Endodermal cell (in vitro differentiated cells): ENCODE results near the gene DNM3. TPM values are rescaled to one million over a fixed set of nuclear protein-coding genes. Genes with fewer than 3 reads are reported as not detected.
"Not testable (repeated sequence)": the region's sequence is repeated elsewhere in the genome, so short reads cannot be mapped to it uniquely, and the experiment has no call there.

ENCODE experiments used
- DNase-seq: peaks from one replicate; pipeline ENCODE4 v3.0.0-alpha.2; 2017
- H3K27ac ChIP-seq: 2 replicates; pipeline ENCODE4 v1.5.1; 2013; ENCODE audit warnings: mild to moderate bottlenecking, low read depth, low read length, moderate library complexity
- H3K27me3 ChIP-seq: 2 replicates; pipeline ENCODE4 v1.6.1; 2013; ENCODE audit warnings: mild to moderate bottlenecking, low read length, moderate library complexity; ENCODE audit not compliant: insufficient read depth, control insufficient read depth, poor library complexity, severe bottlenecking
- H3K36me3 ChIP-seq: 2 replicates; pipeline ENCODE4 v1.7.0; 2013; ENCODE audit warnings: mild to moderate bottlenecking, low read length, moderate library complexity; ENCODE audit not compliant: control insufficient read depth, insufficient read depth
- H3K4me1 ChIP-seq: one replicate; pipeline ENCODE4 v1.7.0; 2013; ENCODE audit warnings: low read length; ENCODE audit not compliant: control insufficient read depth, insufficient read depth
- H3K4me3 ChIP-seq: 2 replicates; pipeline ENCODE4 v1.5.1; 2013; ENCODE audit warnings: mild to moderate bottlenecking, low read length, moderate library complexity
- H3K9ac ChIP-seq: 2 replicates; pipeline ENCODE4 v1.6.1; 2013; ENCODE audit warnings: mild to moderate bottlenecking, low read length, moderate library complexity; ENCODE audit not compliant: poor library complexity, severe bottlenecking; ENCODE audit errors: extremely low read depth
- H3K9me3 ChIP-seq: 2 replicates; pipeline ENCODE4 v1.6.1; 2013; ENCODE audit warnings: mild to moderate bottlenecking, low read length, moderate library complexity; ENCODE audit not compliant: control insufficient read depth
- H3K27ac Mint-ChIP-seq: 2 replicates; pipeline ENCODE4 v1.8.0; 2020; ENCODE audit warnings: mixed read lengths
- H3K27me3 Mint-ChIP-seq: 2 replicates; pipeline ENCODE4 v1.8.0; 2021; ENCODE audit warnings: mild to moderate bottlenecking, mixed read lengths; ENCODE audit not compliant: insufficient read depth
- H3K36me3 Mint-ChIP-seq: 2 replicates; pipeline ENCODE4 v1.8.0; 2020; ENCODE audit warnings: low read depth, mixed read lengths
- H3K4me1 Mint-ChIP-seq: 2 replicates; pipeline ENCODE4 v1.8.0; 2020; ENCODE audit warnings: mixed read lengths
- H3K4me3 Mint-ChIP-seq: 2 replicates; pipeline ENCODE4 v1.8.0; 2020; ENCODE audit warnings: mild to moderate bottlenecking, moderate library complexity, mixed read lengths
- H3K9me3 Mint-ChIP-seq: 2 replicates; pipeline ENCODE4 v1.8.0; 2020; ENCODE audit warnings: mild to moderate bottlenecking, mixed read lengths
- WGBS, 2 experiments: methylation state at CpG; one replicate each; pipeline versions ENCODE4 v1.1.5 to v1.1.7; 2013; ENCODE audit warnings: missing lambda C conversion rate in 2 of 2, mixed read lengths in 1 of 2; ENCODE audit not compliant: insufficient coverage in 1 of 2, insufficient read length in 1 of 2; 5-methylcytosine and 5-hydroxymethylcytosine counted together
- total RNA-seq, 2 donors: library from RNA; stranded (reverse); fragmentation: NEBNext Ultra II Directional in 1 of 2; extraction: Animal tissue kit (Norgen Biotek cat#: 25700) in 1 of 2; gene quantifications; 2 replicates in 1 of 2; 3 replicates in 1 of 2; pipeline ENCODE4 v1.2.1, GENCODE V29; 2021
- TF ChIP-seq, protein P1 (sequence below): fragments of 200-600 bp; sonication (generic); conservative IDR thresholded peaks from 2 replicates; pipeline ENCODE4 v1.5.0; 2021; ENCODE audit warnings: antibody characterized with exemption, mild to moderate bottlenecking

Gene DNM3
- total RNA-seq, 2 donors from 2014 or later: 0.53 to 1.8 TPM

DNA sequence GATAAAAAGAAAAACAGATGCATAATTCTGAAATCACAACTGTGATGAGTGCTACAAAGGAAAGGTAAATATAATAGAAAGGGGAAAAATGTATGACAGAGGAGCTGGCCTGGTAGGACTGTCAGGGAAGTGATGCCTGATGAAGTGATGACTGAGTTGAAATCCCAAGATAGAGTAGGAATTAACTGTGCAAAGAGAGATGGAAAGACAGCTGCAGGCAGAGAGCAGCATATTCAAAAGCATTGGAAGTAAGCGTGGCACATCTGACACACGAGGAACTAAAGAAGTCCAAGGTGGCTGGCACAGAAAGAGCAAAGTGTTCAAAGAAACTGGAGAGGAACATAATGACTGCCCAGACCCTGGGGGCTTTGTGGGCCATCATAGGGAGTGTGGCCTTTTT is 457.6 kb downstream of the DNM3 start:
- Histone ChIP-seq H3K9me3 (peaks cover 11% of the 10 kb centered on the region), H3K4me3 (no peak overlapping the region), H3K4me1 (no peaks in the 10 kb centered on the region), H3K36me3 (no peaks in the 10 kb centered on the region), H3K27me3 (no peaks in the 10 kb centered on the region), H3K9ac (no peak overlapping the region), H3K27ac (no peak overlapping the region)
- H3K27me3 Mint-ChIP-seq: no peaks in the 10 kb centered on the region
- no peak overlapping the region for H3K27ac Mint-ChIP-seq
- no peaks in the 10 kb centered on the region for H3K4me1 Mint-ChIP-seq
- no peak overlapping the region for H3K4me3 Mint-ChIP-seq
- H3K9me3 Mint-ChIP-seq: peaks cover 28% of the 10 kb centered on the region
- H3K36me3 Mint-ChIP-seq: no peaks in the 10 kb centered on the region
- TF ChIP-seq, protein P1, sequence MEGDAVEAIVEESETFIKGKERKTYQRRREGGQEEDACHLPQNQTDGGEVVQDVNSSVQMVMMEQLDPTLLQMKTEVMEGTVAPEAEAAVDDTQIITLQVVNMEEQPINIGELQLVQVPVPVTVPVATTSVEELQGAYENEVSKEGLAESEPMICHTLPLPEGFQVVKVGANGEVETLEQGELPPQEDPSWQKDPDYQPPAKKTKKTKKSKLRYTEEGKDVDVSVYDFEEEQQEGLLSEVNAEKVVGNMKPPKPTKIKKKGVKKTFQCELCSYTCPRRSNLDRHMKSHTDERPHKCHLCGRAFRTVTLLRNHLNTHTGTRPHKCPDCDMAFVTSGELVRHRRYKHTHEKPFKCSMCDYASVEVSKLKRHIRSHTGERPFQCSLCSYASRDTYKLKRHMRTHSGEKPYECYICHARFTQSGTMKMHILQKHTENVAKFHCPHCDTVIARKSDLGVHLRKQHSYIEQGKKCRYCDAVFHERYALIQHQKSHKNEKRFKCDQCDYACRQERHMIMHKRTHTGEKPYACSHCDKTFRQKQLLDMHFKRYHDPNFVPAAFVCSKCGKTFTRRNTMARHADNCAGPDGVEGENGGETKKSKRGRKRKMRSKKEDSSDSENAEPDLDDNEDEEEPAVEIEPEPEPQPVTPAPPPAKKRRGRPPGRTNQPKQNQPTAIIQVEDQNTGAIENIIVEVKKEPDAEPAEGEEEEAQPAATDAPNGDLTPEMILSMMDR: no peak
- DNase-seq: no peak
- WGBS, 2 experiments: 91 to 100% methylated on average over 2 of the region's 2 CpGs

DNA sequence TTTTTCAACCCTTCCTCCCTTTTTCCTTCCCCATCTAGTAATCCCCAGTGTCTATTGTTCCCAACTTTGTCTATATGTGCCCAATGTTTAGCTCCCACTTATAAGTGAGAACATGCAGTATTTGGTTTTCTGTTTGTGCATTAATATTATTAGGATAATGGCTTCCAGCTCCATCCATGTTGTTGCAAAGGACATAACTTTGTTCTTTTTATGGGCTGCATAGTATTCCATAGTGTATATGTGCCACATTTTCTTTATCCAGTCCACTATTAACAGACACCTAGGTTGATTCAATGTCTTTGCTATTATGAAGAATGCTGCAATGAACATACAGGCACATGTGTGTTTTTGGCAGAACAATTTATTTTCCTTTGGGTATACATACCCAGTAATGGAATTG is 458.2 kb downstream of the DNM3 start:
- no peaks in the 10 kb centered on the region for H3K27me3 Mint-ChIP-seq
- H3K4me1 Mint-ChIP-seq: no peaks in the 10 kb centered on the region
- no peak for DNase-seq
- TF ChIP-seq, protein P1: no peak
- Histone ChIP-seq H3K4me3 (no peak overlapping the region), H3K27me3 (no peaks in the 10 kb centered on the region), H3K27ac (no peak overlapping the region), H3K9ac (no peak overlapping the region), H3K9me3 (peaks cover 11% of the 10 kb centered on the region), H3K4me1 (no peaks in the 10 kb centered on the region), H3K36me3 (no peaks in the 10 kb centered on the region)
- no peak overlapping the region for H3K27ac Mint-ChIP-seq
- no peak overlapping the region for H3K4me3 Mint-ChIP-seq
- no peaks in the 10 kb centered on the region for H3K36me3 Mint-ChIP-seq
- peaks cover 28% of the 10 kb centered on the region for H3K9me3 Mint-ChIP-seq

- H3K4me3 Mint-ChIP-seq, H3K4me3 ChIP-seq, H3K9ac ChIP-seq, DNase-seq, H3K4me1 ChIP-seq, H3K27me3 Mint-ChIP-seq, H3K4me1 Mint-ChIP-seq, H3K27me3 ChIP-seq, H3K36me3 Mint-ChIP-seq, H3K27ac Mint-ChIP-seq, H3K27ac ChIP-seq, H3K9me3 ChIP-seq, H3K36me3 ChIP-seq: not testable (repeated sequence)
- peaks cover 17% of the 10 kb centered on the region for H3K9me3 Mint-ChIP-seq
- 93 to 100% methylated on average over 4 of the region's 4 CpGs for WGBS, 2 experiments
Measured at GRCh38 chr1:172307508-172307907, 466.2 kb downstream of the DNM3 start.

- no peaks in the 10 kb centered on the region for H3K27me3 Mint-ChIP-seq
- H3K27ac Mint-ChIP-seq: no peak overlapping the region
- H3K9me3 Mint-ChIP-seq: peaks cover 15% of the 10 kb centered on the region
- H3K4me1 Mint-ChIP-seq: no peaks in the 10 kb centered on the region
- no peaks in the 10 kb centered on the region for H3K36me3 Mint-ChIP-seq
- Histone ChIP-seq H3K27me3 (no peaks in the 10 kb centered on the region), H3K9ac (no peak overlapping the region), H3K4me3 (no peak overlapping the region), H3K27ac (no peak overlapping the region), H3K36me3 (no peaks in the 10 kb centered on the region), H3K9me3 (no peaks in the 10 kb centered on the region), H3K4me1 (no peaks in the 10 kb centered on the region)
- DNase-seq: no peak
- H3K4me3 Mint-ChIP-seq: no peak overlapping the region
- TF ChIP-seq, protein P1: no peak
- 100% methylated on average over 1 of the region's 2 CpGs; no CpG with 5 or more reads in 1 of the 2 experiments for WGBS, 2 experiments
Measured at GRCh38 chr1:172308142-172308541, 466.8 kb downstream of the DNM3 start.
